ENCODE data around the gene C10orf62.

C10orf62 gene

GRCh38 chr10:97590748-97591495 lies 1.4 kb downstream of the C10orf62 start:
- no peak overlapping the region for H3K4me3 Mint-ChIP-seq

GRCh38 chr10:97593421-97593820 lies 3.9 kb downstream of the C10orf62 start:
- Mint-ChIP-seq H3K36me3 (ENCODE audit: low read depth) (no peaks in the 10 kb centered on the region), H3K27me3 (ENCODE audit: low read depth) (no peaks in the 10 kb centered on the region), H3K9me3 (no peaks in the 10 kb centered on the region), H3K4me1 (ENCODE audit: low read depth) (peaks cover 12% of the 10 kb centered on the region), H3K4me3 (no peak overlapping the region), H3K27ac (no peak overlapping the region)

More at GRCh38 chr10:97590748-97591495, 1.4 kb downstream of the C10orf62 start:
- Mint-ChIP-seq H3K4me1 (ENCODE audit: low read depth) (peaks cover 12% of the 10 kb centered on the region), H3K27ac (peak overlapping the region; percentile 52), H3K9me3 (no peaks in the 10 kb centered on the region), H3K36me3 (ENCODE audit: low read depth) (no peaks in the 10 kb centered on the region), H3K27me3 (ENCODE audit: low read depth) (no peaks in the 10 kb centered on the region)

GRCh38 chr10:97596101-97597082 lies 6.9 kb downstream of the C10orf62 start:
- Mint-ChIP-seq H3K4me3 (no peak overlapping the region), H3K9me3 (no peaks in the 10 kb centered on the region), H3K27ac (no peak overlapping the region), H3K27me3 (ENCODE audit: low read depth) (no peaks in the 10 kb centered on the region), H3K4me1 (ENCODE audit: low read depth) (no peaks in the 10 kb centered on the region), H3K36me3 (ENCODE audit: low read depth) (no peaks in the 10 kb centered on the region)

GRCh38 chr10:97597778-97598177 lies 8.3 kb downstream of the C10orf62 start:
- H3K27ac Mint-ChIP-seq, result no peak overlapping the region
- H3K36me3 Mint-ChIP-seq (ENCODE audit: low read depth), result no peaks in the 10 kb centered on the region
- no peak overlapping the region for H3K4me3 Mint-ChIP-seq
- no peaks in the 10 kb centered on the region for H3K27me3 Mint-ChIP-seq (ENCODE audit: low read depth)
- no peaks in the 10 kb centered on the region for H3K4me1 Mint-ChIP-seq (ENCODE audit: low read depth)
- no peaks in the 10 kb centered on the region for H3K9me3 Mint-ChIP-seq

- H3K4me3 Mint-ChIP-seq, result no peak overlapping the region
- H3K27ac Mint-ChIP-seq, result no peak overlapping the region
- no peaks in the 10 kb centered on the region for H3K4me1 Mint-ChIP-seq (ENCODE audit: low read depth)
- no peaks in the 10 kb centered on the region for H3K9me3 Mint-ChIP-seq
- H3K27me3 Mint-ChIP-seq (ENCODE audit: low read depth), result no peaks in the 10 kb centered on the region
- no peaks in the 10 kb centered on the region for H3K36me3 Mint-ChIP-seq (ENCODE audit: low read depth)
Measured at GRCh38 chr10:97598407-97599271, 9.1 kb downstream of the C10orf62 start.

GRCh38 chr10:97599272-97599619 lies 9.7 kb downstream of the C10orf62 start:
- H3K27me3 Mint-ChIP-seq (ENCODE audit: low read depth), result no peaks in the 10 kb centered on the region
- H3K4me1 Mint-ChIP-seq (ENCODE audit: low read depth), result no peaks in the 10 kb centered on the region
- H3K4me3 Mint-ChIP-seq, result no peak overlapping the region
- H3K36me3 Mint-ChIP-seq (ENCODE audit: low read depth), result no peaks in the 10 kb centered on the region
- H3K27ac Mint-ChIP-seq, result no peak overlapping the region
- no peaks in the 10 kb centered on the region for H3K9me3 Mint-ChIP-seq

GRCh38 chr10:97600616-97601015 lies 11.1 kb downstream of the C10orf62 start:
- H3K9me3 Mint-ChIP-seq, result no peaks in the 10 kb centered on the region
- H3K4me3 Mint-ChIP-seq, result no peak overlapping the region
- H3K4me1 Mint-ChIP-seq (ENCODE audit: low read depth), result no peaks in the 10 kb centered on the region
- H3K27me3 Mint-ChIP-seq (ENCODE audit: low read depth), result no peaks in the 10 kb centered on the region
- H3K27ac Mint-ChIP-seq, result no peak overlapping the region
- no peaks in the 10 kb centered on the region for H3K36me3 Mint-ChIP-seq (ENCODE audit: low read depth)

GRCh38 chr10:97601268-97602215 lies 12.0 kb downstream of the C10orf62 start:
- no peaks in the 10 kb centered on the region for H3K9me3 Mint-ChIP-seq
- H3K36me3 Mint-ChIP-seq (ENCODE audit: low read depth), result no peaks in the 10 kb centered on the region
- H3K27ac Mint-ChIP-seq, result no peak overlapping the region
- H3K27me3 Mint-ChIP-seq (ENCODE audit: low read depth), result no peaks in the 10 kb centered on the region
- H3K4me1 Mint-ChIP-seq (ENCODE audit: low read depth), result no peaks in the 10 kb centered on the region
- H3K4me3 Mint-ChIP-seq, result no peak overlapping the region

- no peak overlapping the region for H3K27ac Mint-ChIP-seq
- H3K27me3 Mint-ChIP-seq (ENCODE audit: low read depth), result no peaks in the 10 kb centered on the region
- no peaks in the 10 kb centered on the region for H3K36me3 Mint-ChIP-seq (ENCODE audit: low read depth)
- no peaks in the 10 kb centered on the region for H3K4me1 Mint-ChIP-seq (ENCODE audit: low read depth)
- no peak overlapping the region for H3K4me3 Mint-ChIP-seq
- H3K9me3 Mint-ChIP-seq, result no peaks in the 10 kb centered on the region
Measured at GRCh38 chr10:97607095-97607636, 17.6 kb downstream of the C10orf62 start.

- H3K4me1 Mint-ChIP-seq (ENCODE audit: low read depth), result no peaks in the 10 kb centered on the region
- no peak overlapping the region for H3K4me3 Mint-ChIP-seq
- no peaks in the 10 kb centered on the region for H3K36me3 Mint-ChIP-seq (ENCODE audit: low read depth)
- no peaks in the 10 kb centered on the region for H3K27me3 Mint-ChIP-seq (ENCODE audit: low read depth)
- H3K27ac Mint-ChIP-seq, result no peak overlapping the region
- no peaks in the 10 kb centered on the region for H3K9me3 Mint-ChIP-seq
Measured at GRCh38 chr10:97608991-97609561, 19.6 kb downstream of the C10orf62 start.

- Mint-ChIP-seq H3K4me3 (no peak overlapping the region), H3K4me1 (ENCODE audit: low read depth) (no peaks in the 10 kb centered on the region), H3K27me3 (ENCODE audit: low read depth) (no peaks in the 10 kb centered on the region), H3K9me3 (no peaks in the 10 kb centered on the region), H3K36me3 (ENCODE audit: low read depth) (no peaks in the 10 kb centered on the region), H3K27ac (no peak overlapping the region)
Measured at GRCh38 chr10:97611473-97611872, 22.0 kb downstream of the C10orf62 start.

- no peak overlapping the region for H3K27ac Mint-ChIP-seq
- H3K27me3 Mint-ChIP-seq (ENCODE audit: low read depth), result no peaks in the 10 kb centered on the region
- H3K4me3 Mint-ChIP-seq, result no peak overlapping the region
- H3K36me3 Mint-ChIP-seq (ENCODE audit: low read depth), result no peaks in the 10 kb centered on the region
- H3K4me1 Mint-ChIP-seq (ENCODE audit: low read depth), result no peaks in the 10 kb centered on the region
- H3K9me3 Mint-ChIP-seq, result no peaks in the 10 kb centered on the region
Measured at GRCh38 chr10:97612386-97612785, 22.9 kb downstream of the C10orf62 start.

- Mint-ChIP-seq H3K36me3 (ENCODE audit: low read depth) (no peaks in the 10 kb centered on the region), H3K9me3 (no peaks in the 10 kb centered on the region), H3K27me3 (ENCODE audit: low read depth) (no peaks in the 10 kb centered on the region), H3K4me1 (ENCODE audit: low read depth) (no peaks in the 10 kb centered on the region), H3K4me3 (no peak overlapping the region), H3K27ac (no peak overlapping the region)
Measured at GRCh38 chr10:97618285-97618684, 28.8 kb downstream of the C10orf62 start.

All from T-helper 1 cell treated with Interleukin-12 subunit alpha and Interleukin-12 subunit beta and Interleukin-4 antibody, amounts not matched to agents 30 μg/mL and 1 μg/mL, for 36 hours (primary cell).